Measurements from ENCODE around the gene PPP1R10. TPM values are rescaled to one million over a fixed set of nuclear protein-coding genes. Genes with fewer than 3 reads are reported as not detected.
A peak's percentile ranks its signal among the peaks of the same experiment; 100 is the strongest.

PPP1R10 gene
- total and polyA plus RNA-seq, 2 of the 13 experiments (the other 11 are each of a cell fraction or from before 2014, with no cell fraction given), result 26.3 to 38.4 TPM

GRCh38 chr6:30556906-30557682, 59.9 kb downstream of the PPP1R10 start, which contains the start of gene PRR3 (continued):
- TF ChIP-seq ZNF570 (CRISPR knock-in tag; IDR thresholded peaks at IDR 0.05; ENCODE audit: borderline replicate concordance) (0 out of 2 replicates have a peak, but pooled peaks have one; percentile 88), ZNF335 (CRISPR knock-in tag; IDR thresholded peaks at IDR 0.05) (peak; percentile 98), ATAD3A (CRISPR knock-in tag; IDR thresholded peaks at IDR 0.05) (no peak), ZBTB26 (CRISPR knock-in tag; IDR thresholded peaks at IDR 0.05; ENCODE audit: borderline replicate concordance) (peak; percentile 73; the same call in 1 of the 2 replicates), ZNF607 (CRISPR knock-in tag; IDR thresholded peaks at IDR 0.05; ENCODE audit: borderline replicate concordance) (peak; percentile 95), MYNN (CRISPR knock-in tag; IDR thresholded peaks at IDR 0.05; ENCODE audit: low read depth) (no peak; the same call in none of the 2 replicates), FLYWCH1 (CRISPR knock-in tag; IDR thresholded peaks at IDR 0.05) (peak; percentile 95), ZNF672 (CRISPR knock-in tag; IDR thresholded peaks at IDR 0.05) (0 out of 2 replicates have a peak, but pooled peaks have one; percentile 79), PRDM4 (CRISPR knock-in tag; IDR thresholded peaks at IDR 0.05; ENCODE audit: borderline replicate concordance) (no peak), ZNF468 (CRISPR knock-in tag; IDR thresholded peaks at IDR 0.05) (no peak), ZNF737 (CRISPR knock-in tag; IDR thresholded peaks at IDR 0.05; ENCODE audit: borderline replicate concordance) (peak; percentile 37; the same call in 1 of the 2 replicates), CSRNP2 (CRISPR knock-in tag; conservative IDR thresholded peaks at IDR 0.05; ENCODE audit: low read depth) (0 out of 2 replicates have a peak, but pooled peaks have one; percentile 45), ZBTB20 (CRISPR knock-in tag; IDR thresholded peaks at IDR 0.05; ENCODE audit: borderline replicate concordance, low read depth) (peak; percentile 92), MXD4 (CRISPR knock-in tag; IDR thresholded peaks at IDR 0.05) (peak; percentile 80; the same call in 1 of the 2 replicates), ESRRA (CRISPR knock-in tag; IDR thresholded peaks at IDR 0.05; ENCODE audit: low read depth) (peak; percentile 53; the same call in 1 of the 2 replicates), MAZ (IDR thresholded peaks at IDR 0.05; ENCODE audit: borderline replicate concordance, low read depth, low read length) (peak; percentile 91), MAZ (CRISPR knock-in tag; IDR thresholded peaks at IDR 0.05; ENCODE audit: low read depth) (peak; percentile 98), ZNF781 (CRISPR knock-in tag; IDR thresholded peaks at IDR 0.05; ENCODE audit: borderline replicate concordance, not compliant biosample characterization) (peak; percentile 29), PLRG1 (conservative IDR thresholded peaks at IDR 0.05) (no peak), ZBTB49 (CRISPR knock-in tag; IDR thresholded peaks at IDR 0.05; ENCODE audit: borderline replicate concordance) (0 out of 2 replicates have a peak, but pooled peaks have one; percentile 37)
